Measurements from ENCODE around the gene MICU1. TPM values are rescaled to one million over a fixed set of nuclear protein-coding genes. Genes with fewer than 3 reads are reported as not detected.

Gene MICU1
- total and polyA plus RNA-seq, 2 of the 13 experiments (the other 11 are each of a cell fraction or from before 2014, with no cell fraction given): 32.5 to 56.1 TPM

GRCh38 chr10:72331575-72332422 is 294.1 kb downstream of the MICU1 start (continued):
- TF ChIP-seq EHMT2 (IDR thresholded peaks at IDR 0.05; ENCODE audit: borderline replicate concordance, low read depth, low read length) (no peak), ZKSCAN1 (IDR thresholded peaks at IDR 0.05; ENCODE audit: low read length) (no peak), ZBTB33 (CRISPR knock-in tag; IDR thresholded peaks at IDR 0.05) (peak; percentile 39; the same call in 1 of the 2 replicates), HOXD1 (CRISPR knock-in tag; IDR thresholded peaks at IDR 0.05) (no peak), SP5 (CRISPR knock-in tag; IDR thresholded peaks at IDR 0.05; ENCODE audit: borderline replicate concordance, low read depth) (peak; percentile 75), ZNF7 (CRISPR knock-in tag; IDR thresholded peaks at IDR 0.05) (0 out of 2 replicates have a peak, but pooled peaks have one; percentile 38), MTERF4 (CRISPR knock-in tag; IDR thresholded peaks at IDR 0.05) (no peak), HMGXB4 (CRISPR knock-in tag; IDR thresholded peaks at IDR 0.05; ENCODE audit: borderline replicate concordance in 1 of 2, low read depth in 1 of 2) (peak in 1 of 2 experiments; percentile 50; a peak in 2 of 4 replicates), PAF1 (CRISPR knock-in tag; IDR thresholded peaks at IDR 0.05) (no peak)

All from HepG2 (cell line).